GM12878 (cell line): ENCODE measurements around the gene VIPR2. TPM values are rescaled to one million over a fixed set of nuclear protein-coding genes. Genes with fewer than 3 reads are reported as not detected.

Source experiments
- ATAC-seq: fragments of 200-7000 bp; cut with Tn5 transposase; 3 replicates; pipeline ENCODE4 v1.9.1; 2020; ENCODE audit warnings: mild to moderate bottlenecking, moderate library complexity
- BruUV-seq: library from RNA; stranded (reverse); fragments of 400-500 nt; replicated peaks from 2 replicates; lab custom pipeline; 2021; lab: Mats Ljungman, UMichigan
- CTCF ChIA-PET: fragments of 300-600 bp; sonication (Branson Sonifier 250); formaldehyde crosslinking; extraction: SDS; loops from one replicate; lab custom pipeline; 2021; ENCODE audit warnings: inconsistent platforms; lab: Yijun Ruan, JAX
- POLR2A ChIA-PET: fragments of 350-600 bp; formaldehyde crosslinking; extraction: SDS; loops from one replicate; lab custom pipeline; 2021; ENCODE audit warnings: inconsistent platforms; lab: Charles Lee
- RAD21 ChIA-PET: fragments of 300-600 bp; sonication (Branson Sonifier 250); formaldehyde crosslinking; loops from one replicate; lab custom pipeline; 2023; ENCODE audit warnings: antibody characterized with exemption; ENCODE audit not compliant: unreplicated experiment; lab: Charles Lee
- SMC1A ChIA-PET: fragments of 300-600 bp; sonication (Branson Sonifier 250); formaldehyde crosslinking; loops from one replicate; lab custom pipeline; 2023; ENCODE audit not compliant: unreplicated experiment, uncharacterized antibody; lab: Charles Lee
- DNase-seq: peaks from one replicate; pipeline ENCODE4 v3.0.0-alpha.2; 2011; ENCODE audit warnings: low read depth, low spot score
- FAIRE-seq: peaks from 3 replicates; lab custom pipeline; 2011; peaks lifted over from hg19 to GRCh38; lab: Jason Lieb, UNC
- H2AFZ ChIP-seq: 2 replicates; pipeline ENCODE4 v1.6.0; 2011; ENCODE audit warnings: low read depth, low read length, control low read depth; ENCODE audit not compliant: control insufficient read depth
- H3K27ac ChIP-seq: 2 replicates; pipeline ENCODE4 v1.5.1; 2011; ENCODE audit warnings: control low read depth; ENCODE audit not compliant: control insufficient read depth, insufficient read depth
- H3K27me3 ChIP-seq, 2 experiments: replicated peaks in 1 of 2; 2 replicates each; pipeline versions ENCODE4 v1.6.0 to v1.6.1; 2011; ENCODE audit warnings: low read length in 1 of 2; ENCODE audit not compliant: control insufficient read depth in 2 of 2, insufficient read depth in 2 of 2
- H3K36me3 ChIP-seq, 2 experiments: 2 replicates each; pipeline ENCODE4 v1.5.1; 2011; ENCODE audit warnings: low read length in 1 of 2; ENCODE audit not compliant: control insufficient read depth in 2 of 2, insufficient read depth in 2 of 2
- H3K4me1 ChIP-seq: 2 replicates; pipeline ENCODE4 v1.6.1; 2011; ENCODE audit warnings: mild to moderate bottlenecking, low read length, moderate library complexity, mixed read lengths; ENCODE audit not compliant: control insufficient read depth, insufficient read depth
- H3K4me2 ChIP-seq: 2 replicates; pipeline ENCODE4 v1.6.0; 2011; ENCODE audit warnings: control low read depth; ENCODE audit not compliant: control insufficient read depth, insufficient read depth
- H3K4me3 ChIP-seq: fragments of 200-600 bp; sonication (generic); 2 replicates; pipeline ENCODE4 v1.5.1; 2016
- H3K79me2 ChIP-seq: 2 replicates; pipeline ENCODE4 v1.6.0; 2011; ENCODE audit warnings: low read length; ENCODE audit not compliant: control insufficient read depth, insufficient read depth
- H3K9ac ChIP-seq: 2 replicates; pipeline ENCODE4 v1.8.0; 2011; ENCODE audit warnings: low read length, control low read depth, mixed read lengths; ENCODE audit not compliant: control insufficient read depth, insufficient read depth
- H3K9me3 ChIP-seq: replicated peaks from 3 replicates; pipeline ENCODE4 v1.5.1; 2011; ENCODE audit warnings: mild to moderate bottlenecking, low read length; ENCODE audit not compliant: control insufficient read depth, insufficient read depth
- H4K20me1 ChIP-seq: 2 replicates; pipeline ENCODE4 v1.6.0; 2011; ENCODE audit not compliant: control insufficient read depth, insufficient read depth
- JUNB ChIP-seq: IDR thresholded peaks from 2 replicates; pipeline ENCODE4 v1.6.1; 2016; ENCODE audit warnings: antibody characterized with exemption, mild to moderate bottlenecking
- NR2C2 ChIP-seq: IDR thresholded peaks from 2 replicates; pipeline ENCODE4 v1.6.1; 2011; ENCODE audit warnings: borderline replicate concordance, low read depth; ENCODE audit not compliant: control insufficient read depth, insufficient read length
- PAX5 ChIP-seq: IDR thresholded peaks from 2 replicates; pipeline ENCODE4 v1.6.1; 2011; ENCODE audit warnings: low read depth, low read length, borderline replicate concordance
- TARDBP ChIP-seq: IDR thresholded peaks from 2 replicates; pipeline ENCODE4 v1.6.1; 2016; ENCODE audit warnings: borderline replicate concordance
- TCF3 ChIP-seq: IDR thresholded peaks from 2 replicates; pipeline ENCODE4 v1.6.1; 2012; ENCODE audit warnings: low read depth, mild to moderate bottlenecking, low read length, borderline replicate concordance; ENCODE audit not compliant: insufficient read depth
- ZZZ3 ChIP-seq: IDR thresholded peaks from 2 replicates; pipeline ENCODE4 v1.6.1; 2011; ENCODE audit warnings: low read depth; ENCODE audit not compliant: control insufficient read depth, insufficient read length
- WGBS: methylation state at CpG from one replicate; pipeline ENCODE4 v1.1.6; 2016; ENCODE audit warnings: low lambda C conversion rate; ENCODE audit not compliant: insufficient replicate concordance, insufficient coverage; ENCODE audit errors: missing lambda C conversion rate; 5-methylcytosine and 5-hydroxymethylcytosine counted together
- in situ Hi-C: fragments of 300-500 bp; cut with MboI; formaldehyde crosslinking; loops from 9 replicates; pipeline ENCODE4 v1.14.3; 2018; ENCODE audit warnings: mixed read lengths
- intact Hi-C: fragments of 100-400 bp; cut with micrococcal nuclease; formaldehyde crosslinking; loops from one replicate; pipeline ENCODE4 v1.14.2; 2022; ENCODE audit not compliant: unreplicated experiment
- polyA plus RNA-seq, 11 experiments: library from polyadenylated mRNA; depleted of rRNA in 4 of 11; unstranded in 6 of 11; stranded (reverse) in 5 of 11; fragments of >200 nt; fragmentation: Nextera tagmentation in 4 of 11; fragmentation: Illumina TruSeq in 1 of 11; extraction: Ambion mirVana in 4 of 11; extraction: Trizol in 1 of 11; gene quantifications; 1 replicate in 1 of 11; 2 replicates in 10 of 11; pipeline versions ENCODE4 v1.2.1 to v1.2.3, GENCODE V29; 2011 to 2016; ENCODE audit warnings: inconsistent platforms in 2 of 11, missing spikeins in 2 of 11, low read depth in 1 of 11
- total RNA-seq, 4 experiments: library from RNA; depleted of rRNA in 3 of 4; stranded (reverse); fragments of >200 nt in 3 of 4; fragmentation: Illumina TruSeq in 1 of 4; extraction: Trizol in 1 of 4; gene quantifications; 2 replicates each; pipeline versions ENCODE4 v1.2.1 to v1.2.3, GENCODE V29; 2013 to 2021

The VIPR2 gene
- total and polyA plus RNA-seq, 10 of the 15 experiments (the other 5 are each of a cell fraction or from before 2014, with no cell fraction given) = not detected

GRCh38 chr7:159179241-159179640 lies 34.6 kb upstream of the VIPR2 start:
- Histone ChIP-seq H3K4me3 (no peak overlapping the region), H3K27ac (no peak overlapping the region), H3K27me3 (no peaks in the 10 kb centered on the region), H3K9me3 (no peaks in the 10 kb centered on the region; the same call in 2 of the 3 replicates), H3K36me3 (no peaks in the 10 kb centered on the region), H3K4me1 (no peaks in the 10 kb centered on the region), H3K79me2 (no peaks in the 10 kb centered on the region), H3K4me2 (no peak overlapping the region), H2AFZ (no peak overlapping the region), H3K9ac (no peak overlapping the region), H4K20me1 (no peaks in the 10 kb centered on the region)
- no peak for FAIRE-seq
- ChIA-PET POLR2A (no interaction called here), SMC1A (no interaction called here), RAD21 (no interaction called here), CTCF (no interaction called here)
- TF ChIP-seq TCF3 (no peak), NR2C2 (no peak), JUNB (no peak)
- in situ Hi-C loops = no loop called here
- WGBS = 63% methylated on average over 6 of the region's 6 CpGs
- no peak for ATAC-seq
- BruUV-seq = no TSS peak
- no peak for DNase-seq
- intact Hi-C loops = no loop called here

GRCh38 chr7:159177284-159177953 lies 32.8 kb upstream of the VIPR2 start:
- ATAC-seq = no peak
- in situ Hi-C loops (no loop called here), intact Hi-C loops (no loop called here)
- no peak overlapping the region for H3K27ac ChIP-seq
- H3K27me3 ChIP-seq = no peaks in the 10 kb centered on the region
- no peak overlapping the region for H2AFZ ChIP-seq
- no peak for DNase-seq
- FAIRE-seq = no peak
- CTCF ChIA-PET = interaction anchor here (1.1 kb wide), 1 partner anchor 10 kb away, joined by 4 read pairs; no protein-coding TSS in a partner anchor
- no peak overlapping the region for H3K9ac ChIP-seq
- H3K36me3 ChIP-seq = no peaks in the 10 kb centered on the region
- no peaks in the 10 kb centered on the region for H4K20me1 ChIP-seq
- no TSS peak for BruUV-seq
- TF ChIP-seq PAX5 (no peak), ZZZ3 (no peak), TARDBP (no peak)
- H3K4me3 ChIP-seq = no peak overlapping the region
- POLR2A ChIA-PET = no interaction called here
- RAD21 ChIA-PET = no interaction called here
- SMC1A ChIA-PET = interaction anchor here (1.0 kb wide), 1 partner anchor 9 kb away, joined by 3 read pairs; no protein-coding TSS in a partner anchor
- no peaks in the 10 kb centered on the region for H3K4me1 ChIP-seq
- no peaks in the 10 kb centered on the region; the same call in 2 of the 3 replicates for H3K9me3 ChIP-seq
- H3K4me2 ChIP-seq = no peak overlapping the region
- H3K79me2 ChIP-seq = no peaks in the 10 kb centered on the region
- 6% methylated on average over 3 of the region's 3 CpGs for WGBS
